HG03571 (cell line): ENCODE results near the gene SAPCD1.

ENCODE experiments used
- ATAC-seq: cut with Tn5 transposase; IDR thresholded peaks from one replicate; pipeline ENCODE4 v1.9.1; 2021; ENCODE audit not compliant: unreplicated experiment

Gene SAPCD1

DNA sequence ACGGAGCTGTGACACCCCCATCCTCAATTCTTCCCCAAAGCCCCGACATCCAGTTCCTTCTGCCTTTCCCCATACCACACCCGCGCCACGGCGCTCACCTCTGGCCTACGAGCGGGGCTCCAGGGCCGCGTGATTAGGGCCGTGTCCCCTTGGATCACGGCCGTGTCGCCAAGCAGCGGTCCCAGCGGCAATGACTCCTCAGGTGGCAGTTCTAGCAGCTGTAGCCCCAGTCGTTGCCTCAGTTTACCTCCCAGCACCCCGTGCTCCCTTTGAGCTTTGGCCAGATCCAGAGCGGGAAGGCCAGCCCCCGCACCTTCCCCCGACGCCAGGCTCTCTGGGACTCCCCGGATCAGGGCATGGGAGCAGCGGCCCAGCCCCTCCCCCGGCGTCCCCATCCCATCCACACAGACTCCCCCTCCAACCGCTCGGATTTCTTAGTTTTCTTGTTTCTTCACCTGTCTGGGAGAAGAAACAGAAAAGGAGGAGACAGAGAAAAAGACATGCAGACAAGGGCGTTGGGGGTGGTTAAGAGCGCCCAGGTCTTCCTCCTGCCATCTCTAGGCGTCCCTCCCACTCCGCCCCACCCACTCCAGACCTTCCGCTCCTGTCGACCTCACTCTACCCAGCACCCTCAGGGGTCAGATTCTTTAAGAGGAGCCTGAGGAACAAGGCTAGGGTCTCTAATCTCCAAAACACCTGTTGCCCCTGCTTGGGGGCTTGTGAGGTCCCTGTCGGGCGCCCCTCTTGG lies 33.5 kb upstream of the SAPCD1 start, which contains the start of gene DDAH2:
Gene DDAH2, minus strand, starts transcription at position 533 of the 748 bp plus-strand sequence. Its CDS starts 138 bp downstream, at position 395.
- ATAC-seq: no peak

DNA sequence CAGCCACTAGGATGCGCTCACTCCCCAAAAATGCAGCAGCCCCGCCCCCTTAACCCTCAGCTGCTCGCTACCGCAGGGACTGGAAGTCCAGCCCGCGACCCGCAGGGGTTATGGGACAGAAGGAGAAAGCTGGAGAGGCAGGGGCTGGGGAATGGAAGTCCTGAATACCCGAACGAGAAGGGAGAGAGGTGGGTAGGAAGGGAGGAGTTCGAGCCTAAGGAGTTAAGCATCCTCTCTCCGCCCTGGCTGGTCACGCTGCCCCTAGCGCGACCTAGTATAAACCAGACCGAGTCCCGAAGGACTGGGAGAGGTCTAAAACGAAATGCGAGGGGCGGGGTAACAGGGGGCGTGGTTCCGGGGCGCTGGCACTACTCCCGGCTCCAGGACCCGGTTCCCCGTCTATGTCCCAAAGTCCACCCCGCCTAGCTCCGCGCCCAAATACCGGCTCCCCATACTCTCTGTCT lies 32.9 kb upstream of the SAPCD1 start:
- ATAC-seq: no peak

- no peak for ATAC-seq
Measured at GRCh38 chr6:31729979-31730630, 32.4 kb upstream of the SAPCD1 start.

DNA sequence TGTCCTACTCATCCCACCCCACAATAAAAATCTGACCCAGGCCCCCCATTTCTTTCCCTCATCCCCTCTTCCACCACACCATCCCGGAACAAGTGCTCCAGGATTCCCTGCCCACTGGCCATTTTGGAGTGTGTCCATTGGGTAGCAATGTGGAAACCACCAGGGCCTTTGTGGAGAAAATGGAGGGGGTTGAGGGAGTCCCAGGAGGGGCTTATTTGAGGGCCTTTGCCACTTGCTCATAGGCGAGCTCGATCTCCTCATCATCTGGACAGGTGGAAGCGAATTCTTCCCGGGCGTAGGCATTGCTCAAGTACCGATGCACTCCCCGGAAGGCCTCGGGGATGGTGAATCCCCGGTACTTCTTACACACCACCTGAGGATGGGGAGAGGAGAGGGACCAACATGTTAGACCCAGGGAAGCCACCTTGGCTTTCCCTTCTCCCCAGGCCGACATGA lies 31.8 kb upstream of the SAPCD1 start:
- no peak for ATAC-seq

DNA sequence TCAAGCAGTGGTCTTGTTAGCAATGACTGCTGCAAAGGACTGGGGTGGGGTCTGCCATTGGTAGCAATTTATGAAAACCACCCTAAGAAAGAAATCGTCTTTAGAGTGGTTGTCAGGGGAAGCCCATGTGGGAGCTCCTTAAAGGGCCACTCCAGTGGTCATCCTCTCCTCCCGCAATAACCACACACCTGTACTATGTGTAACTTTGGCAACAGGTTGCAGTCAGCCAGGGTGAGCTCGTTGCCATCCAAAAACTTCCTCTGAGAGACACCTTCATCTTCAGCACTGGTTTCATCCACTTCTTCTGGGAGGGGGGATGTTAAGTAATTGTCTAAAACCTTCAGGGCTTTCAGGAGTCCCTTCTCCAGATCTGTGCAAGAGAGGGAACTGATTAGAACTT lies 30.4 kb upstream of the SAPCD1 start:
- no peak for ATAC-seq

DNA sequence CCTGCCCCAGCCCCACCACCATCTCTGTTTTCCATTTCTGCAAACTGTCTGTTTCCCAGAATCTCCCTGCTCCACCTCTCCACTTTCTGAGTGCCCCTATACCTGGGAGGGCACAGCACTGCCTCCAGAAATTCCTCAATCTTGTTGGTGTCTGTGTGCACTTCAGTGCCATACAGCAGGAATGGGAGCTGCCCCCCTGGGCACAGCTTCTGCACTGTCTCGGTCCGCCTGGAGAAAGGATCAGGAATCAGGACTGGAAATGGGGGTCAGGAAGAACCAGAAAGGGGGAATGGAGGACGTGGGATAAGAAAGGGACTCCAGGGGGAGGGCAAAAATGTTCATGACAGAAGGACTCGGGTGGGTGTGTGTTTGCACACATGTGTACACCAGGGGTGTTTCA lies 28.7 kb upstream of the SAPCD1 start:
- ATAC-seq: no peak

- no peak for ATAC-seq
Measured at GRCh38 chr6:31734247-31734820, 28.1 kb upstream of the SAPCD1 start.

- no peak for ATAC-seq
Measured at GRCh38 chr6:31734821-31735406, 27.5 kb upstream of the SAPCD1 start.

DNA sequence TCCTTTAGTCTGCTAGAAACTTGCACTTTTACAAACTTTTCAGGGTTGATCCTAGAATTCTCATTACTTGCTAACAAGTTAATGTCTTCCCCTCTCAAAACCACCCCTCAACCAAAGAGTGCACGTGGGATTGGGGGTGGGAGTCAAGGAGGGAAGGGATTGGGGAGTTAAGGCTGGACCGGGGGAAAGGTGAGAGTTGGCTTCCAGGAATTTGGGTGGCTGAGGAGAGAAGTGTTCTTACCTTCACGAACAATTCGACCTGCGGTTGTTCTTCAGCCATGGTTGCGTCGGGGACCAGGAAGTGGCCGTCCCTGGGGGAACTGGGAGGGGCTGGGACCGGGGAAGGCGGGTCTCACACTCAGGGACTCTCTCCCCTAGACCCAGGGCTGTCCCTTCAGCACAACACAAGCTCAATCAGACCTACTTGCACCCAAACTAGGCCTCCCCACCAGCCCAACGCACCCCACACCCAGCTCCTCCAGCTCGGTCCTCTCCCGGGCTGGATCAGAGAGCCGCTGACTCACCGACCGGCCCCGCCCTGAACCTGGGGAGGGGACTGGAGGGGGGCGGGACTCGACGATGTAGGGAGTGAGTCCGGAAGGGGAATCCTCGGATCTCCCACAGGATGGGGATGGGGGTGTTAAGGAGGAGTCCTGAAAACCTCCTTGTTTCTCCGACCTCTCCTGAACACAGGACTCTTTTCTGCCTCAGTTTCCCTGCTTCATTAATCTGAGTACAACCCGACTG lies 26.3 kb upstream of the SAPCD1 start, which contains the start of gene CLIC1:
Gene CLIC1, minus strand, starts transcription at position 510 of the 747 bp plus-strand sequence. Its CDS starts 230 bp downstream, at position 280.
- peak; percentile 23 for ATAC-seq

- no peak for ATAC-seq
Measured at GRCh38 chr6:31736768-31737314, 25.6 kb upstream of the SAPCD1 start.

DNA sequence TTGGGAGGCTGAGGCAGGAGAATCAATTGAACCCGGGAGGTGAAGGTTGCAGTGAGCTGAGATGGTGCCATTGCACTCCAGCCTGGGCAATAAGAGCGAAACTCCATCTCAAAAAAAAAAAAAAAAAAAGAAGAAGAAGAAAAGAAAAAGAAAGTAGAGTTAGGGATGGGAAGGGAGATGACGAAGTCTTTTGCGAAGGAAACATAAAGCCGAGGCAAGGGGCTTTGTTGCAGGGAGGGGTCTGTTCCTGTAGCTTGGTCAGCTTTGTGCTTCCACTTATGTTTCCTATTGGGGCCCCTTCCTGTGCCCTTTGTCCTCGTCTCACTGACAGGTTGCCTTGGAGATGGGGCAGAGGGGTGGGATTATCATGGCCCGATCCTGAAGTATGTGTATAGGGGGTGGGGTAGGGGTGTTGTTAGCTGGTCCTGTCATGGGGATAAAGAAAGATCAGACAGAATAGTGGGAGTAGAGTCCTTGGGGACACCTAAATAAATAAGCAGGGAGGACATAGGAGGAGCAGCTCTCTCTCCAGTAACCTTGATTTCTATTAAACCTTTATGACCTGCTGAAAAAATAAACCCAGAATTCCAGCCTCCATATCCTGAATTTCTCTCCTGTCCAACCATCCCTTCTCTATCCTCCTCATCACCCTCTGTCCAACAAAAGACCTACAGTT lies 25.0 kb upstream of the SAPCD1 start:
- no peak for ATAC-seq

DNA sequence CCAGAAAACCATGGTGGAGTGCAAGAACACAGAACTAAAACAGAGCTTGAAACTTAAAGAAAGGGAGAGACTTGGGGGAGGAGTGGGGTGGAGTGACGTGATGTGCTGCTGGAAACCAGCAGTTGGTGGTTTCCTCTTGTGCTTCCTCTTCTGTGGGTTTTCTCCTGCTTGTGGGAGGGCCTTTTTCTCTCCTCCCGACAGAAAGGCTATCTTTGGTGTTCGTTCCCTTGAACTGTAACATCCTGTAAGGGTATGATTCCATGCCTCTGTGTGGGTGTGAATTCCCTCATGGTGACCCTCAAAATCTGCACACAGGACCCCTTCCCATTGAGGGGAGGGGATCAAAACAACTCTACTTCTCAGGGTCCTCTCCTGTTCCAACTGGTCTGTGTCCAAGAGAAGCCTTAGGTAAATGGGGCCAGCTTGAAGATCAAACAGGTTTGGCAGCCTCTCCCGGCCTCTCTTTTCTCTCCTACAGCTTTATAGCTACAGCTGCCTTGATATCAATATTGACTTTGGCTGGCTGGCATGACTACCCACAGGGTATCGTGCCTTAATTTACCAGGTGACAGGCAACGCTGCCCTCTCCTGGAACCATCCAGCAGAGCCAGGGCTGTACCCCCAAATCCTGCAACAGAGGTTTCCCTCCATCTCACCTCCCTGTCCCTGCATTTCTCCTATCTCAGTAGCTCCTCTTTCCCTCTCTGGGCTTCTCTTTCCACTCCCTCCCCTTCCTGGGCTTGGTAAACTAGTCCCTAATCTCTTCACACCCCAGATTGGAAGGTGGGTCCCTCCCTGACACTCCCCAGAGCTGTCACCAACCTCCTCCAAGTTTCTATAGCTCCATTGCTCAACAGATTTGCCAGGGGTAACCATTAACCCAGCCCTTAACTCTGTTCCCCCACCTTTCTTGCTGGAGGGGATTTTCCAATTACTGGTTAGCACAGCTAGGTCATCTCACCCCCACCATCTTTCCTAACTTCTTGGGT lies 24.2 kb upstream of the SAPCD1 start:
- ATAC-seq: no peak

GRCh38 chr6:31739639-31740396 lies 22.6 kb upstream of the SAPCD1 start, which contains the start of gene MSH5:
Gene MSH5, plus strand, starts transcription at chr6:31740005. Its CDS starts 462 bp downstream, at chr6:31740467.
- peak; percentile 61 for ATAC-seq

DNA sequence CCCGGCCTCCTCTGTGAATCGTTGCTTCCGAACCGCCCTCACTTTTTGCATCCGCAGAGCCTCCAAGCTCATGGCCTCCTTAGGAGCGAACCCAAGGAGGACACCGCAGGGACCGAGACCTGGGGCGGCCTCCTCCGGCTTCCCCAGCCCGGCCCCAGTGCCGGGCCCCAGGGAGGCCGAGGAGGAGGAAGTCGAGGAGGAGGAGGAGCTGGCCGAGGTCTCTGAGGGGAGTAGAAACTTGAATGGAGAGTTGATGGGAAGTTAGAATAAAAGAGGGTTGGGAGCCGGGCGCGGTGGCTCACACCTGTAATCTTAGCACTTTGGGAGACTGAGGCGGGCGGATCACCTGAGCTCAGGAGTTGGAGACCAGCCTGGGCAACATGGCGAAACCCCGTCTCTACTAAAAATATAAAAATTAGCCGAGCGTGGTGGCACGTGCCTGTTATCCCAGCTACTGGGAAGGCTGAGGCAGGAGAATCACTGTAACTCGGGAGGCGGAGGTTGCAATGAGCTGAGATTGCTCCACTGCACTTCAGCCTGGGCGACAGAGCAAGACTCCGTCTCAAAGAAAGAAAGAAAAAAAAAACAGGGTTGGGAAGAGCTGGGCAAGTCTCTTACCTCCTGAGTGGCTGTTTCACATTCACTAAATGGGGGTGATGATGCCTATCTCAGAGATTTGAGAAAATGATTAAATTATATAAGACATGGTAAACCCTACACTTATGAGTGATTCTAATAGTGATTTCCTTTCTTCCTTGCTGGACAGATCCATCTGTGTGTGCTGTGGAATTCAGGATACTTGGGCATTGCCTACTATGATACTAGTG lies 21.8 kb upstream of the SAPCD1 start:
- ATAC-seq: no peak

DNA sequence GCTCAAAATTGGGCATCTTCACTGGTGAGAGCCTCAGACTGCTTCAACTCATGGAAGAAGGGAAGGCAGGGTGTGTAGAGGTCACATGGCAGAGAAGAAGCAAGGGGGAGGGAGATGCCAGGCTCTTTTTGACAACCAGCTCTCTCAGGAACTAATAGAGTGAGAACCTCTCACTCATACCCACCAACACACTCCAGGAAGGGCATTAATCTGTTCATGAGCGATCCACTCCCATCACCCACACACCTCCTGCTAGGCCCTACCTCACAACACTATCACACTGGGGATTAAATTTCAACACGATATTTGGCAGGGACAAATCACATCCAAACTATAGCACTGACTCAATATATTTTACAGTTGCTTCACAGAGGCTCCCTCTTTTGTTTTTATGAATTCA lies 20.6 kb upstream of the SAPCD1 start:
- no peak for ATAC-seq

DNA sequence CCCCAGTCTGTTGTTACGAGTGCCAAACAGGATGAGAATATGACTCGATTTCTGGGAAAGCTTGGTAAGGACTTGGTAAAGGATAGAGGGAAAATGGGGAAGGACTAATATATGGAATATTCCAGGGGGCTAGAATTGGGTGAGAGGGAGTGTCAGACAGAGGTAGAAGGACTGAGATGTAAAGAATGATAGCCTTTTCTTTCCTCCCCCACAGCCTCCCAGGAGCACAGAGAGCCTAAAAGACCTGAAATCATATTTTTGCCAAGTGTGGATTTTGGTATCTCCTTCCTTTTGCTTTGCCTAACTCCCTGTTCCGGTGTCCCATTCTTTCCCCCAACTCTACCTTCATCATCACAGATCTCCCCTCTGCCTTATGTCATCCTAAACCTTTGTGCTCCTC lies 19.6 kb upstream of the SAPCD1 start:
- no peak for ATAC-seq

- ATAC-seq: no peak
Measured at GRCh38 chr6:31744422-31744821, 18.0 kb upstream of the SAPCD1 start.
